GM12864 (cell line): ENCODE measurements around the gene LAMA2.

Experiments used
- DNase-seq: peaks from one replicate; pipeline ENCODE4 v3.0.0-alpha.2; 2011; ENCODE audit warnings: low read depth
- H3K4me3 ChIP-seq: 2 replicates; pipeline ENCODE4 v1.5.1; 2011; ENCODE audit warnings: mild to moderate bottlenecking, low read depth, low read length, control low read depth
- CTCF ChIP-seq: IDR thresholded peaks from 2 replicates; pipeline ENCODE4 v1.5.1; 2011; ENCODE audit warnings: low read depth, mild to moderate bottlenecking, moderate library complexity, low read length, control low read depth, inconsistent platforms; ENCODE audit errors: missing control alignments

The LAMA2 gene

GRCh38 chr6:129329678-129330077, 446.7 kb downstream of the LAMA2 start:
- DNase-seq, result no peak
- no peak for TF ChIP-seq CTCF
- H3K4me3 ChIP-seq, result no peak overlapping the region

GRCh38 chr6:129331450-129332138, 448.7 kb downstream of the LAMA2 start:
- no peak for TF ChIP-seq CTCF
- DNase-seq, result no peak

GRCh38 chr6:129335792-129336191, 452.9 kb downstream of the LAMA2 start:
- DNase-seq, result no peak
- no peak overlapping the region for H3K4me3 ChIP-seq
- TF ChIP-seq CTCF, result no peak

More at GRCh38 chr6:129331450-129332138, 448.7 kb downstream of the LAMA2 start:
- no peak overlapping the region for H3K4me3 ChIP-seq

- no peak for DNase-seq
- TF ChIP-seq CTCF, result no peak
- H3K4me3 ChIP-seq, result no peak overlapping the region
Measured at GRCh38 chr6:129338683-129339082, 455.7 kb downstream of the LAMA2 start.

GRCh38 chr6:129340983-129341382, 458.0 kb downstream of the LAMA2 start:
- TF ChIP-seq CTCF, result no peak
- H3K4me3 ChIP-seq, result no peak overlapping the region
- no peak for DNase-seq

GRCh38 chr6:129342243-129342642, 459.3 kb downstream of the LAMA2 start:
- H3K4me3 ChIP-seq, result no peak overlapping the region
- TF ChIP-seq CTCF, result no peak
- no peak for DNase-seq

GRCh38 chr6:129342796-129343195, 459.9 kb downstream of the LAMA2 start:
- H3K4me3 ChIP-seq, result no peak overlapping the region
- no peak for DNase-seq
- no peak for TF ChIP-seq CTCF
